Muscle layer of colon (tissue), 2 donors: Measurements from ENCODE around the gene KAZN.
"Not testable (repeated sequence)": the region's sequence is repeated elsewhere in the genome, so short reads cannot be mapped to it uniquely, and the experiment has no call there.

Experiments
- H3K27ac ChIP-seq: one replicate; pipeline ENCODE4 v1.7.0; 2013; ENCODE audit warnings: low read depth, mild to moderate bottlenecking, low read length, moderate library complexity
- H3K27me3 ChIP-seq, 2 donors: one replicate each; pipeline ENCODE4 v1.7.0; 2013; ENCODE audit warnings: low read length in 2 of 2, mild to moderate bottlenecking in 2 of 2; ENCODE audit not compliant: insufficient read depth in 2 of 2, control insufficient read depth in 1 of 2
- H3K36me3 ChIP-seq: one replicate; pipeline ENCODE4 v1.7.0; 2013; ENCODE audit warnings: mild to moderate bottlenecking, low read length; ENCODE audit not compliant: insufficient read depth
- H3K4me1 ChIP-seq: one replicate; pipeline ENCODE4 v1.7.0; 2013; ENCODE audit warnings: mild to moderate bottlenecking, low read length; ENCODE audit not compliant: insufficient read depth
- H3K4me3 ChIP-seq, 2 donors: one replicate each; pipeline ENCODE4 v1.7.0; 2013; ENCODE audit warnings: low read length in 2 of 2, low read depth in 1 of 2, mild to moderate bottlenecking in 1 of 2, moderate library complexity in 1 of 2
- H3K9ac ChIP-seq: one replicate; pipeline ENCODE4 v1.7.0; 2013; ENCODE audit warnings: low read length
- H3K9me3 ChIP-seq: one replicate; pipeline ENCODE4 v1.7.0; 2013; ENCODE audit warnings: mild to moderate bottlenecking, low read length
- donor health status: abdominal sarcoma.
- donor health status: Adenocarcinoma of cecum.

Gene KAZN

GRCh38 chr1:14956579-14957195 lies 358.2 kb downstream of the KAZN start:
- Histone ChIP-seq H3K4me3 (no peak overlapping the region), H3K4me1 (no peaks in the 10 kb centered on the region), H3K27me3 (no peaks in the 10 kb centered on the region), H3K27ac (no peak overlapping the region), H3K36me3 (no peaks in the 10 kb centered on the region), H3K9me3 (no peaks in the 10 kb centered on the region), H3K9ac (no peak overlapping the region)

- no peaks in the 10 kb centered on the region for H3K4me1 ChIP-seq
- no peak overlapping the region for H3K27ac ChIP-seq
- H3K9ac ChIP-seq: no peak overlapping the region
- H3K27me3 ChIP-seq: no peaks in the 10 kb centered on the region
- no peaks in the 10 kb centered on the region for H3K9me3 ChIP-seq
- no peaks in the 10 kb centered on the region for H3K36me3 ChIP-seq
- H3K4me3 ChIP-seq: no peak overlapping the region
These were observed 359.1 kb downstream of the KAZN start for GRCh38 chr1:14957375-14958098.

GRCh38 chr1:14958249-14959058 lies 360.0 kb downstream of the KAZN start:
- H3K9me3 ChIP-seq: no peaks in the 10 kb centered on the region
- no peaks in the 10 kb centered on the region for H3K36me3 ChIP-seq
- no peak overlapping the region for H3K4me3 ChIP-seq
- H3K27ac ChIP-seq: no peak overlapping the region
- H3K4me1 ChIP-seq: no peaks in the 10 kb centered on the region
- H3K27me3 ChIP-seq: no peaks in the 10 kb centered on the region
- no peak overlapping the region for H3K9ac ChIP-seq

DNA sequence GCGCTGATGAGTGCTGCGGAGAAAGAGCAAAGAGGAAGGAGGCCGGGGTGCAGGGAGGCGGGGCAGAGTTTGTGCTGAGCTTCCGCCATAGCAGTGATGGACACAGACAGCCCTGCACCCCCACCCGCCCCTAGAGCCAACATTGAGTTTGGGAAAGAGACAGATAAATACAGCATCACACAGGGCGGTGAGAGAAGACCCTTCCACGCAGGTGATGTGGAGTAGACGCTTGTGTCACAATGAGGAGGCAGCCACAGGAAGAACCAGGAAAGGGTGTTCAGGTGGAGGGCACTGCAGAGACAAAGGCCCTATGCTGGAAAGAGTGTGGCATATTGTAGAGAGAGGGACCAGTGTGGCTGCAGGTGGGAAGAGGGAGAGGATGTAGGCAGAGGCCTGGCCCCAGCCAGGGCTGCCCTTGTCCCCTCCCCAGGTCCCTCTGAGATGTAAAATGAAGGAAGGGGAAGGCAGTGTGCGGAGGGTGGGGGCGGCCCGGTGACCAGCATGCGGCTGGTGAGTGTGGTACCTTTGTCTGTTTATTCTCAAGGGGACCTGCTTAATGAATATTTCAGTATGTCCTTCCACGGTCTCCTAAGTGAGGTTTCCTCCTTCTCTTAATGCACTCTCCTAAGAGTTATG lies 360.7 kb downstream of the KAZN start:
- Histone ChIP-seq H3K27ac (no peak overlapping the region), H3K9ac (no peak overlapping the region), H3K9me3 (no peaks in the 10 kb centered on the region), H3K36me3 (no peaks in the 10 kb centered on the region), H3K4me1 (no peaks in the 10 kb centered on the region), H3K4me3 (no peak overlapping the region), H3K27me3 (no peaks in the 10 kb centered on the region)

- Histone ChIP-seq H3K9ac (no peak overlapping the region), H3K9me3 (no peaks in the 10 kb centered on the region), H3K4me3 (no peak overlapping the region), H3K36me3 (no peaks in the 10 kb centered on the region), H3K4me1 (no peaks in the 10 kb centered on the region), H3K27me3 (no peaks in the 10 kb centered on the region), H3K27ac (no peak overlapping the region)
These were observed 363.3 kb downstream of the KAZN start for GRCh38 chr1:14961661-14962267.

DNA sequence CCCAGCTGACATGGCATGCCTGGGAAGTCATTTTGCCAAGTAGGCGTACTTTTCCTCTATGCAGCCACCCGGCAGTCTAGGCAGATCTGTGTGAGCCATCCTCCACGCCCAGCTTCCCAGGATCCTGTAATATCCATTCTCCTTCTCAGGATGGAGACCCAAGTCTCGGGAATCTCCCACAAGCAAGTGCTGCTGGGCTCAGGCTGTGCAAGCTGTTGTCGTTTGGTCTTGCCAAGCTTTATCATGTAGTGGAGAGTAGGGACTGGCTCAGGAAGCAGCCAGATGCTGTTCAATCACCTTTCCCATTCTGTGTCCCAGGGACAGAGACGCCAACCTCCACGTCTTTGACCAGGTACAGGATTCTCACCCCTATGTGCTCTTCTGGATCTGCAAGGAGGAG lies 363.9 kb downstream of the KAZN start:
- Histone ChIP-seq H3K27ac (no peak overlapping the region), H3K9me3 (no peaks in the 10 kb centered on the region), H3K36me3 (no peaks in the 10 kb centered on the region), H3K27me3 (no peaks in the 10 kb centered on the region), H3K4me3 (no peak overlapping the region), H3K4me1 (no peaks in the 10 kb centered on the region), H3K9ac (no peak overlapping the region)

DNA sequence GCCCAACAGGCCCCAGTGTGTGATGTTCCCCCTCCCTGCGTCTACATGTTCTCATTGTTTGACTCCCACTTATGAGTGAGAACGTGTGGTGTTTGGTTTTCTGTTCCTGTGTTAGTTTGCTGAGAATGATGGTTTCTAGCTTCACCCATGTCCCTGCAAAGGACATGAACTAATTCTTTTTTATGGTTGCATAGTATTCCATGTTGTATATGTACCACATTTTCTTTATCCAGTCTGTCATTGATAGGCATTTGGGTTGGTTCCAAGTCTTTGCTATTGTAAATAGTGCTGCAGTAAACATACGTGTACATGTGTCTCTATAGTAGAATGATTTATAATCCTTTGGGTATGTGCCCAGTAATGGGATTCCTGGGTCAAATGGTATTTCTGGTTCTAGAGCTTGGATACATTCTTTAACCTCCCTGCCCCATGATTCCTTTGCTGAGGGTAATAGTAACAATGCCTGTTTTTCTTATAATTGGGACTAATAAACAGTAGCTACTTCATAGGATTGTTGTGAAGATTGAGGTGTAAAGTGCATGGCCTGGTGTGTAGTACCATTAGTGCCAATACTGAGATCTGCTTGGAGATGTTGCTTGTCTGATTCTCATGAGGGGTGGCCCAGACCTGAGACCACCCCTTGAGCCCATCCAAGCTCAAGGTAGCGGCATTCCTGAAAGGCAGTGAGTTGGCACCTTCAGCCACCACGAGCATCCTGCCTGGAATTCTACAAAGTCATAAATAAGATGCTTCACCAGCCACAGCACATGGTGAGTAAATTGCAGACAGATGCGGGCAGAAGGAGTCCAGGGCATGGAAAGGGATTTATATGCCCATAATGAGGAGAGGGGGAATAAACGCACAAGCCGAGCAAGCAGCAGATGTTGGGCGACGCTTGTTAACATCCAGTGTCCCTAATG lies 365.6 kb downstream of the KAZN start:
- H3K36me3 ChIP-seq, H3K9ac ChIP-seq, H3K27ac ChIP-seq, H3K9me3 ChIP-seq, H3K27me3 ChIP-seq, H3K4me3 ChIP-seq, H3K4me1 ChIP-seq: not testable (repeated sequence)

GRCh38 chr1:14964711-14965055 lies 366.2 kb downstream of the KAZN start:
- Histone ChIP-seq H3K4me3 (no peak overlapping the region), H3K9me3 (no peaks in the 10 kb centered on the region), H3K36me3 (no peaks in the 10 kb centered on the region), H3K4me1 (peaks cover 7% of the 10 kb centered on the region), H3K27ac (no peak overlapping the region), H3K27me3 (no peaks in the 10 kb centered on the region), H3K9ac (no peak overlapping the region)

DNA sequence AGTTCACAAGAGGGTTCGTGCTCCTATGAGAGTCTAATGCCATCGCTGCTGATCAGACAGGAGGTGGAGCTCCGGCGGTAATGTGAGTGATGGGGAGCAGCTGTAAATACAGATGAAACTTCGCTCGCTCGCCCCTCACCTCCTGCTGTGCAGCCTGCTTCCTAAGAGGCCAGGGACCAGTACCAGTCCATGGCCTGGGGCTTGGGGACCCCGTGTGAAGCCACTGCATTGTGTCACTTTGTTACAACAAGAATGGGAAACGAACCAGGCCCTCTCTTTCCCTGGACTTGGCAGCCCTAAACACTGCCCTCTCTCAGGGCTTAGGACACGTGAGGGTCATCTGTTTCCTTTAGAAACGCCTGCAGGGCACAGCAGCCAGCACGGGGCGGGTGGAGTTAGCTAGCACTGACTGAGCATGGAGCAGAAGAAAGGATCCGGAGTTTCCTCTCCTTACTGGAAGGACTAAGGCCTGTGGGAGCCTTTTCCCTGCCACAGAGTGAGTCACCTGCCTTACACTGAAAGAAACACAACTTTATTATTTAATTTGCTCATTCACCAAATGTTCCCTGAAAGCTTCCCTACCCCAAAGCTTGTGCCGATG lies 369.9 kb downstream of the KAZN start:
- Histone ChIP-seq H3K27ac (no peak overlapping the region), H3K4me1 (peaks cover 22% of the 10 kb centered on the region), H3K36me3 (no peaks in the 10 kb centered on the region), H3K9ac (no peak overlapping the region), H3K9me3 (no peaks in the 10 kb centered on the region), H3K27me3 (no peaks in the 10 kb centered on the region), H3K4me3 (no peak overlapping the region)

DNA sequence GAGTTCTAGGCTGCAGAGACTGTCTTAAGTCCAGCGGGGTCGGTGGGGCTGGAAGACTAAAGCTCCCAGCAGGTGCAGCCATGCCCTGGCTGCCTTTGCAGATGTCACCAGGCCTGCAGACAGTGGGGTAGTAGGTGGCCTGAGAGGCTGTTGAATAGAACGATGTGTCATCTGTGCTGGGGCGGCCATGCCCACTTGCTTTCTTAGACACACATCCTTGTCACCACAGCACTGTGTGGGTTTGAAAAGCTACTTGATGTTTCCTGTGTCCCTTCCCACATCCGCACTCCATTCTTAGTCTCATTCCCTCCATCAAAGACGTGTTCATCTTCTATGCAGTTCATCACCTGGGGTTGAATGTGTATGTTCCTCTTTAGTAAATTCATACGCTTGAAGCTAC lies 370.5 kb downstream of the KAZN start:
- no peaks in the 10 kb centered on the region for H3K27me3 ChIP-seq
- H3K4me1 ChIP-seq: peaks cover 22% of the 10 kb centered on the region
- no peak overlapping the region for H3K27ac ChIP-seq
- H3K9ac ChIP-seq: no peak overlapping the region
- H3K9me3 ChIP-seq: no peaks in the 10 kb centered on the region
- no peak overlapping the region for H3K4me3 ChIP-seq
- no peaks in the 10 kb centered on the region for H3K36me3 ChIP-seq
